Epithelial cell of proximal tubule (primary cell): ENCODE data around the gene PRKN. TPM values are rescaled to one million over a fixed set of nuclear protein-coding genes. Genes with fewer than 3 reads are reported as not detected.

Source experiments
- DNase-seq: peaks from one replicate; pipeline ENCODE4 v3.0.0-alpha.2; 2011; ENCODE audit warnings: low read depth
- H3K4me3 ChIP-seq: 2 replicates; pipeline ENCODE4 v1.5.1; 2011; ENCODE audit warnings: low read depth, mild to moderate bottlenecking, low read length
- total RNA-seq: library from RNA; depleted of rRNA; stranded (reverse); fragments of >200 nt; gene quantifications from 2 replicates; pipeline ENCODE4 v1.2.3, GENCODE V29; 2015
- TF ChIP-seq, protein P1 (sequence below): conservative IDR thresholded peaks from 2 replicates; pipeline ENCODE4 v1.5.1; 2012; ENCODE audit warnings: low read depth, mild to moderate bottlenecking, low read length

Gene PRKN
- total RNA-seq, 1 donor from 2014 or later: 0.58 TPM

DNA sequence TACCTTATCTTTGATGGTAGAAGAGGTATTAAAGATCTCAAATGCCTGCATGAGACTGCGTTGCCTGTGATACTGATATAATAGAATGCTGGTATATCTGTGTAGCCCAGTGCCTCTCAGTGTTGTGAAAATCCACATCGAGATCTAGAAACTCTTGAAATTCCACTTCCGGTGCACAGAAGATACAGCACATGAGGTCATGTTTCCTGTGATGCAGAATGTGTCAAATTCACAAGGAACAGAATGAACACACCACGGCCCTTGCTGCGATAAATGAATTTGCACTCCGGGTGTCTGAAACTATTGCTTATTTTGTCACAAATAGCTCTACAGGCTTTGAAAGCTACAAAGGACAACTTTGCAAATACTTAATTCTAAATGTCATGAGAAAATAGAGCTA, 765.8 kb downstream of the PRKN start:
- TF ChIP-seq, protein P1, sequence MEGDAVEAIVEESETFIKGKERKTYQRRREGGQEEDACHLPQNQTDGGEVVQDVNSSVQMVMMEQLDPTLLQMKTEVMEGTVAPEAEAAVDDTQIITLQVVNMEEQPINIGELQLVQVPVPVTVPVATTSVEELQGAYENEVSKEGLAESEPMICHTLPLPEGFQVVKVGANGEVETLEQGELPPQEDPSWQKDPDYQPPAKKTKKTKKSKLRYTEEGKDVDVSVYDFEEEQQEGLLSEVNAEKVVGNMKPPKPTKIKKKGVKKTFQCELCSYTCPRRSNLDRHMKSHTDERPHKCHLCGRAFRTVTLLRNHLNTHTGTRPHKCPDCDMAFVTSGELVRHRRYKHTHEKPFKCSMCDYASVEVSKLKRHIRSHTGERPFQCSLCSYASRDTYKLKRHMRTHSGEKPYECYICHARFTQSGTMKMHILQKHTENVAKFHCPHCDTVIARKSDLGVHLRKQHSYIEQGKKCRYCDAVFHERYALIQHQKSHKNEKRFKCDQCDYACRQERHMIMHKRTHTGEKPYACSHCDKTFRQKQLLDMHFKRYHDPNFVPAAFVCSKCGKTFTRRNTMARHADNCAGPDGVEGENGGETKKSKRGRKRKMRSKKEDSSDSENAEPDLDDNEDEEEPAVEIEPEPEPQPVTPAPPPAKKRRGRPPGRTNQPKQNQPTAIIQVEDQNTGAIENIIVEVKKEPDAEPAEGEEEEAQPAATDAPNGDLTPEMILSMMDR: no peak
- no peak overlapping the region for H3K4me3 ChIP-seq
- DNase-seq: no peak

DNA sequence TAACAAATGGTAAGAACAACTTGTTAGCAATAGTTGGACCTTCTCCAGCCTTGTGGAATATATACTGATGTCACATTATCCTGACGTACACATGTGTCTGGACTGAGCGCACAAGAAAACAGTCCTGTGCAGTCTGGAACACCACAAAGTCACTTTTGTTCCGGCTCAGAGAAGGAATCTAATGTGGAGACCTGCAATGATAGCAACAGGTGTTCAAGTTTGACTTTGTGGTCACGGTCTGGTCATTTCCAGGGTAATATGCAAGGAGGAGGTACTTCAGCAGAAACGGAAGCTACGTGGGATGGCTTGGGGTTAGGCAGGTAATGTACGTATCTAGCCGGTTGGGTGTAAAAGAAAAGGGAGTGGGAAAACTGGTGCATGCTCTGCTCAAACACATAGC, 766.5 kb downstream of the PRKN start:
- no peak for DNase-seq
- TF ChIP-seq, protein P1: no peak
- H3K4me3 ChIP-seq: no peak overlapping the region

DNA sequence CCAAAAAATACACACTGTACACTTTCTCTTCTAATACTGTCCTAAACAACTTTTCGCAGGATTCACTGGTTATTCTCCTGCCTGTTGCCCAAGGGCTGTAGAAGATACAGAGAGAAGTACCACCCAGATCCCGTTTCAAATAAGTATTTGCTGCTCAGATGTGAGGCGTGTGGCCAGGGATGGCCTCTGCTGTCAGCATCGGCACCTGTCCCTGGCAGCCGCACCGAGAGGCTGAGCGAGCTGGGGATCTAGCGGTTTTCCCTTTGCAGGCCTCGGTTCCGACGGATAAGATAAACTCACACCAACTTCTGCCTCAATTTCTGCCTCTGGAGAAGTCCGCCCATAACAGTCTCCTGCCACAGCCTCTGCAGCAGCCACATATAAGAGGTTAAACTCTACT, 768.5 kb downstream of the PRKN start:
- no peak overlapping the region for H3K4me3 ChIP-seq
- no peak for DNase-seq
- TF ChIP-seq, protein P1: no peak

DNA sequence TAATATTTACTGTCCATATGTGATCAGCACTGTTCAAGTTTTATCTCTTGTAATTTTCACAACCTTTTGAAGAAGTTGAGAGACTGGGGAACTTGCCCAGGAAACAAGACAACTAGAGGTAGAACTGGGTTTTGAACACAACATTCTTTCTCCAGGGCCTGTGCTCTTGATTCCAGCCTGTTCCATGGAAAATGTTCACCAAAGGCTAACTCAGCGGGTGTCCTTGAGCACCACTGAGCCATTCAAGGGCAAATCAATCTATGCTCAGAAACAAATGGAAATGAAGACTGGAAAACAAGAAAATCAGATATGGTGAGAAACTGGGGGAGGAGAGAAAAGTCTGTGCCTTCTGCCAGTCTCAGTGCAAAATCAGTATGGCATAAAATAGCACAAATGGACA, 771.5 kb downstream of the PRKN start:
- DNase-seq: no peak
- TF ChIP-seq, protein P1: no peak
- no peak overlapping the region for H3K4me3 ChIP-seq

DNA sequence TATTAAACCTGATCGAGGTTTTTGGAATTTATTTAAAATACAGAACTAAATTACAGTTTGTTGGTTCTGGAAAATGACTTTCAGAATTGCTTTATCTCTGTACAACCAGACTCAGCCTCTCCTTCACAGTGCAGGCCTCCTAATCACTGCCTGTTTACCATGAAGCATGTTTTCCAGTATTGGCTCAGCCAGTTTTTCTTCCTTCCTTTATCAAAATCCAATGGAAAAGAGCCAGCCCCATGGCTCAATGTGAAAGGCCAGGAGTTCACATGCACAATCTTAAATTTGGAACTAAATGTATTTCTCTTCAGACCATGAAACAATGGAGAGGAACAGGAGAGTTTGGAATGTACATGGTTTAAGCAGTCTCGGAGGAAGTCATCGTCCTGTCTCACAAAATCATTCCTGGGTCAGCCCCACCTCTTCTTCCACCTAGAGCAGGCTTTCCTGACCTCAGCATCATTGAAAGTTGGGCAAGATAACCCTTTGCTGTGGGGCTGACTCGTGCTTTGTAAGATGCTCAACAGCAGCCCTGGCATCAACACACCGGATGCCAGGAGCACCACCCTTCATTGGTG, 772.8 kb downstream of the PRKN start:
- no peak for DNase-seq
- no peak overlapping the region for H3K4me3 ChIP-seq
- TF ChIP-seq, protein P1: no peak

DNA sequence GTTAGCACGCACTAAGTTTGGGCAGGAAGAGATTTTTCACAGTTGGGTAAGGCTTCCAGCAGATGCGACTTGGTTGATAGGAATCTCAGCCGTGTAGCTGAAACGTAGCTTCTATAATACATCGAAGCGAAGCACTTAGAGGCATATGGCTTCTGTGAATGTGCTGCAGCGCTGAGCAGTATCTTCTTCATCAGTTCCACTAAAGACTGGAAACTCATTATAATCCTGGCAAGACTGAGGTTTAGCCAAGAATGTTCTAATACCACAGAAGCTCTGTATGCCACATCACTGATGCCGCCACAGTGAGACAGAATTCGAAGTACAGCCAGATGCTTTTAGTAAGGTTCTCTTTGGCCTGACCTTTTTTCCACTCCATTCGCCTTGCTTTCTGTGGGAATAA, 773.5 kb downstream of the PRKN start:
- TF ChIP-seq, protein P1: no peak
- no peak for DNase-seq
- H3K4me3 ChIP-seq: no peak overlapping the region

DNA sequence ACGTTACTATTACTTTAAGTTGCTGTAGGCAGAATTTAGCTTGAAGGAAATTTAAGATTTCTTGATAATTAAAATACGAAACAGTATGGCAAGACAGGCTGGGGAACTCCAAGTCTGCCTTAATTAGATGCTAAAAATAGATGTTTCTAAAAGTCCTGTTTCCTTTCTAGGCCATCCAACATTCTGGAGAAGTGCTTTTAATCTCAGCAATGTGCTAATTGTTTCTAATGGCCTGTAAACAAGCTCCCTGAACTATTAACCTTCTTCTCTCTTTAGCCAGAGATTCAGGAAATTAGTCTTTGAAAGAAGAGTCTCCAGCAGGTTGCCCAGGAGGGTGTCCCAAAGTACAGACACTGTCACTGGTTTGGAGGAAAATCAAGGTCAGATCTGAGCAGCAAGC, 776.4 kb downstream of the PRKN start:
- H3K4me3 ChIP-seq: no peak overlapping the region
- TF ChIP-seq, protein P1: no peak
- no peak for DNase-seq
